Heart left ventricle (tissue), 13 donors: Measurements from ENCODE around the gene C16orf90.

ENCODE experiments used
- POLR2A ChIP-seq, 2 donors: fragments of 450-650 bp; IDR thresholded peaks; one replicate each; pipeline ENCODE4 v1.6.1; 2017; ENCODE audit warnings: antibody characterized with exemption in 2 of 2, mild to moderate bottlenecking in 2 of 2, moderate library complexity in 2 of 2
- TF ChIP-seq, protein P1 (sequence below), 12 donors: fragments of 200-600 bp; sonication (generic) in 4 of 12; IDR thresholded peaks; one replicate each; pipeline versions ENCODE4 v1.5.0 to v1.8.0; 2018 to 2022; ENCODE audit warnings: antibody characterized with exemption in 12 of 12, mild to moderate bottlenecking in 5 of 12
- donor health status: ischemic (EF 13 %, LVEDD 7.1; RV severe dilation, severe dysfunction).
- donor health status: DM: no; HTN: yes; CAD: no.
- donor health status: DM: no; HTN: no; CAD: no.
- donor health status: ischemic (EF 25% LVEDD 6.9; RV normal size, moderate dysfunction).
- donor health status: ischemic (EF 25% LVEDD 5.7; RV mildly dilated, moderate dysfunction).
- donor health status: ischemic (EF 35%, LVEDD 5.7; RV mildly dilated, moderate dysfunction).
- donor health status: nonischemic (EF 11% LVEDD 7.7; RV severe dilation, severe dysfunction).
- donor health status: DM: yes; HTN: yes; CAD: no.
- donor health status: PGD.
- donor health status: ischemic (EF 29% LVEDD 5.4; RV normal size, mild dysfunction).
- donor health status: nonischemic (EF 23%, LVEDD 6.1; RV moderate dilation, normal function).

- TF ChIP-seq, protein P1, sequence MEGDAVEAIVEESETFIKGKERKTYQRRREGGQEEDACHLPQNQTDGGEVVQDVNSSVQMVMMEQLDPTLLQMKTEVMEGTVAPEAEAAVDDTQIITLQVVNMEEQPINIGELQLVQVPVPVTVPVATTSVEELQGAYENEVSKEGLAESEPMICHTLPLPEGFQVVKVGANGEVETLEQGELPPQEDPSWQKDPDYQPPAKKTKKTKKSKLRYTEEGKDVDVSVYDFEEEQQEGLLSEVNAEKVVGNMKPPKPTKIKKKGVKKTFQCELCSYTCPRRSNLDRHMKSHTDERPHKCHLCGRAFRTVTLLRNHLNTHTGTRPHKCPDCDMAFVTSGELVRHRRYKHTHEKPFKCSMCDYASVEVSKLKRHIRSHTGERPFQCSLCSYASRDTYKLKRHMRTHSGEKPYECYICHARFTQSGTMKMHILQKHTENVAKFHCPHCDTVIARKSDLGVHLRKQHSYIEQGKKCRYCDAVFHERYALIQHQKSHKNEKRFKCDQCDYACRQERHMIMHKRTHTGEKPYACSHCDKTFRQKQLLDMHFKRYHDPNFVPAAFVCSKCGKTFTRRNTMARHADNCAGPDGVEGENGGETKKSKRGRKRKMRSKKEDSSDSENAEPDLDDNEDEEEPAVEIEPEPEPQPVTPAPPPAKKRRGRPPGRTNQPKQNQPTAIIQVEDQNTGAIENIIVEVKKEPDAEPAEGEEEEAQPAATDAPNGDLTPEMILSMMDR (IDR thresholded peaks at IDR 0.05), result no peak
- TF ChIP-seq POLR2A (IDR thresholded peaks at IDR 0.05), result no peak
Observed at GRCh38 chr16:3534126-3534525, 38.8 kb upstream of the C16orf90 start.
